ENCODE measurements around the gene LRRN3. TPM values are rescaled to one million over a fixed set of nuclear protein-coding genes. Genes with fewer than 3 reads are reported as not detected.

The LRRN3 gene
- total RNA-seq, 1 donor from 2014 or later: 6.3 TPM

DNA sequence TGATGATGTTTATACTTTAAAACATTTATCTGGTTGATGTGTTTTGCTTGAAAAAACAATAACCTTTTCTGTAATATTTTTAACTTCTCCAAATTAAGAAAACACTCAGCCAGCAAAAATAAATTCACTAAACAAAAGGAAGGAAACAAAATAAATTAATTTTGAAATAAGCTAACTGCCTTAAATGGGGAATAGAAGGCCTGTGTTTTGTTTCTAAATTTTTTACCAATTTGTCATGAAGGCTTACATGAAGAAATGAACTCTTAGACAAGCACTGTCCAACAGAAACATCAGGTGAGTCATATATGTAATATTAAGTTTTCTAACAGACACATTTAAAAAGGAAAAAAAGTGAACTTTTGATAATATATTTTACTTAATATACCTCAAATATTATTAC is 68.5 kb downstream of the LRRN3 start:
- Mint-ChIP-seq H3K4me1 (ENCODE audit: low read depth, unreplicated experiment) (peaks cover 11% of the 10 kb centered on the region), H3K4me3 (ENCODE audit: unreplicated experiment) (no peak overlapping the region), H3K36me3 (ENCODE audit: unreplicated experiment) (no peaks in the 10 kb centered on the region), H3K9me3 (ENCODE audit: unreplicated experiment) (no peaks in the 10 kb centered on the region), H3K27ac (ENCODE audit: unreplicated experiment) (no peak overlapping the region), H3K27me3 (ENCODE audit: unreplicated experiment) (no peaks in the 10 kb centered on the region)
- TF ChIP-seq CTCF (IDR thresholded peaks at IDR 0.05; ENCODE audit: partially characterized antibody, unreplicated experiment): no peak
- DNase-seq: no peak

DNA sequence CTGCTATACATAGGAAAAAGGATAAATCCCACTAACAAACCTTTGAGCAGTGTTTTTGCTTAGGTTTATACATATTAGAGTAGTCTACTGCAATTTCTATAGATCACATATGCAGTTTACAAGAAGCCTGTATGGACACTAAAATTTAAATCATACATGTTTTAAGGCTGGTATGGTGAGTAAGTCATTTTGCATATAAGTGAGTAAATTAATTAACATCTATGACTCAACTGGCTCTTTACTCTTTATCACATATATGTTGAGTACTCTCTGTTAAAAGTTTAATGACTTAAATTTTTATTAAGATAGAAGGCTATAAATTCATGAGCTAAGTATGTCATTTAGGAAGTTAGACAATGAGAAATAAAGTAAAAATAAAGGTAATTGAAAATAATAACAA is 69.4 kb downstream of the LRRN3 start:
- H3K27me3 Mint-ChIP-seq (ENCODE audit: unreplicated experiment): no peaks in the 10 kb centered on the region
- H3K36me3 Mint-ChIP-seq (ENCODE audit: unreplicated experiment): no peaks in the 10 kb centered on the region
- no peak overlapping the region for H3K27ac Mint-ChIP-seq (ENCODE audit: unreplicated experiment)
- H3K4me3 Mint-ChIP-seq (ENCODE audit: unreplicated experiment): no peak overlapping the region
- H3K4me1 Mint-ChIP-seq (ENCODE audit: low read depth, unreplicated experiment): peaks cover 11% of the 10 kb centered on the region
- TF ChIP-seq CTCF (IDR thresholded peaks at IDR 0.05; ENCODE audit: partially characterized antibody, unreplicated experiment): no peak
- H3K9me3 Mint-ChIP-seq (ENCODE audit: unreplicated experiment): no peaks in the 10 kb centered on the region
- DNase-seq: no peak

GRCh38 chr7:111162692-111163091 is 71.8 kb downstream of the LRRN3 start:
- no peak for TF ChIP-seq CTCF (IDR thresholded peaks at IDR 0.05; ENCODE audit: partially characterized antibody, unreplicated experiment)
- Mint-ChIP-seq H3K36me3 (ENCODE audit: unreplicated experiment) (no peaks in the 10 kb centered on the region), H3K9me3 (ENCODE audit: unreplicated experiment) (peaks cover 3% of the 10 kb centered on the region), H3K27ac (ENCODE audit: unreplicated experiment) (no peak overlapping the region), H3K27me3 (ENCODE audit: unreplicated experiment) (no peaks in the 10 kb centered on the region), H3K4me1 (ENCODE audit: low read depth, unreplicated experiment) (no peaks in the 10 kb centered on the region), H3K4me3 (ENCODE audit: unreplicated experiment) (no peak overlapping the region)
- no peak for DNase-seq

DNA sequence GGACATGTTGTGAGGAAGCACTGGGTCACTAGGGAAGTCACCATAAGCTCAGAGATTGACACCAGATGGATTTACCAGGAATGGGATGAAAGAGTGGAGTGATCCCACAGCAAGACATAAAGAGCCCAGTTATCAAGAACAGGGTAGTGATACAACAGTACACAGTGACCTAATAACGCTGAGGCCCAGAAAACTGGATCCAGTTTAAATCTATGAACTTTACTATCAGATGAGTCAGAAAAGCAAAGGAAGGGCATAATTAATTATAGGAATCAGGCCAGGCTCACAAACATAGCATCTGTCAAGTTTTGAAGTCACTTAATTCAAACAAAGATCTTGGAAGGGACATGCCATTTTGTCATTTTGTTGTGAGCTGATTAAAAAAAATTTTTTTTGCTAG is 73.5 kb downstream of the LRRN3 start:
- DNase-seq: no peak

GRCh38 chr7:111168182-111168581 is 77.3 kb downstream of the LRRN3 start:
- no peak for DNase-seq
- H3K4me1 Mint-ChIP-seq (ENCODE audit: low read depth, unreplicated experiment): peaks cover 13% of the 10 kb centered on the region
- peak overlapping the region; percentile 28 for H3K4me3 Mint-ChIP-seq (ENCODE audit: unreplicated experiment)
- H3K36me3 Mint-ChIP-seq (ENCODE audit: unreplicated experiment): no peaks in the 10 kb centered on the region
- peaks cover 3% of the 10 kb centered on the region for H3K9me3 Mint-ChIP-seq (ENCODE audit: unreplicated experiment)
- TF ChIP-seq CTCF (IDR thresholded peaks at IDR 0.05; ENCODE audit: partially characterized antibody, unreplicated experiment): no peak
- H3K27me3 Mint-ChIP-seq (ENCODE audit: unreplicated experiment): no peaks in the 10 kb centered on the region
- peak overlapping the region; percentile 31 for H3K27ac Mint-ChIP-seq (ENCODE audit: unreplicated experiment)

More for the DNA sequence above, 73.5 kb downstream of the LRRN3 start:
- H3K27ac Mint-ChIP-seq (ENCODE audit: unreplicated experiment): no peak overlapping the region
- TF ChIP-seq CTCF (IDR thresholded peaks at IDR 0.05; ENCODE audit: partially characterized antibody, unreplicated experiment): no peak
- H3K27me3 Mint-ChIP-seq (ENCODE audit: unreplicated experiment): no peaks in the 10 kb centered on the region
- no peaks in the 10 kb centered on the region for H3K36me3 Mint-ChIP-seq (ENCODE audit: unreplicated experiment)
- H3K9me3 Mint-ChIP-seq (ENCODE audit: unreplicated experiment): peaks cover 3% of the 10 kb centered on the region
- no peak overlapping the region for H3K4me3 Mint-ChIP-seq (ENCODE audit: unreplicated experiment)
- H3K4me1 Mint-ChIP-seq (ENCODE audit: low read depth, unreplicated experiment): peaks cover 11% of the 10 kb centered on the region

Measured in glutamatergic neuron (in vitro differentiated cells).